GM21390 (cell line): ENCODE results near the gene ADAMTS18.
A peak's percentile ranks its signal among the peaks of the same experiment; 100 is the strongest.
"Not testable (repeated sequence)": the region's sequence is repeated elsewhere in the genome, so short reads cannot be mapped to it uniquely, and the experiment has no call there.

ENCODE experiments used
- ATAC-seq: cut with Tn5 transposase; IDR thresholded peaks from one replicate; pipeline ENCODE4 v1.9.1; 2021; ENCODE audit not compliant: unreplicated experiment

Gene ADAMTS18

GRCh38 chr16:77297996-77298395 lies 136.8 kb downstream of the ADAMTS18 start:
- no peak for ATAC-seq

DNA sequence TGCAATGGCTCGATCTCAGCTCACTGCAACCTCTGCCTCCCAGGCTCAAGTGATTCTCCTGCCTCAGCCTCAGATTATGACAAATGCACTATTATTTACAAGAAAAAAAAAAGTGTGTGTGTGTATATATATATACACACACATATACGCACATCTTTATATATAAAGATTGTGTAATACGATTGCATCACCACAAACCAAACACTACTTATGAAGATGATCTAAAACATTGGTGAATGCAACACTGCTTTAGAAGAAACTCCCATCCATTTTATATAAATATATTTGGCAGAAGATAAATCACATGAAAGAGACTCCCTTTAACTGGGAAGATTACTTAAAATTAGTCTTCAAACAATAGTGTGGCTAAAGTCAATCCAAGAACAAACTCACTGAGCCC lies 138.9 kb downstream of the ADAMTS18 start:
- ATAC-seq: no peak

- ATAC-seq: no peak
Observed at GRCh38 chr16:77290451-77291115, 144.3 kb downstream of the ADAMTS18 start.

- ATAC-seq: no peak
Observed at GRCh38 chr16:77289331-77289809, 145.5 kb downstream of the ADAMTS18 start.

DNA sequence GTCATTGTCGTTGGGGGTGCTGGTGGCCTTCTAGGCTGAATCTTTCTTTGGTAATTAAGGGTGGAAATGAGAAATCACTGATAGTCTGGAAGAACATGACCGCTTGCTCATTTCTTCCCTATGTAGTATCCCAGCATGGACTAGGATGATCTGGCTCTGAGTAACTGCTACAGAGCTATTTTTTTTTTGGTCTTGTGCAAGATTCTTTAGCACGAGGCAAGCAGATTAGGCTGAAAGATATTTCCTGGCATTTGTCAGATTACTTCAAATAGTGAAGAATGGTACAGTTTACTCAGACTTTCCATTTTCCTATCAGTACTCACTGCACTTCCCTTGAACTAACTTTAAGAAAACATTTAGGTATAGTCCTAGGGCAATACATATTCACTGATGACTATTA lies 146.6 kb downstream of the ADAMTS18 start:
- ATAC-seq: no peak

- ATAC-seq: no peak
Observed at GRCh38 chr16:77285676-77286075, 149.2 kb downstream of the ADAMTS18 start.

GRCh38 chr16:77282345-77282744 lies 152.5 kb downstream of the ADAMTS18 start:
- no peak for ATAC-seq

- ATAC-seq: not testable (repeated sequence)
Observed at GRCh38 chr16:77279316-77279715, 155.5 kb downstream of the ADAMTS18 start.

DNA sequence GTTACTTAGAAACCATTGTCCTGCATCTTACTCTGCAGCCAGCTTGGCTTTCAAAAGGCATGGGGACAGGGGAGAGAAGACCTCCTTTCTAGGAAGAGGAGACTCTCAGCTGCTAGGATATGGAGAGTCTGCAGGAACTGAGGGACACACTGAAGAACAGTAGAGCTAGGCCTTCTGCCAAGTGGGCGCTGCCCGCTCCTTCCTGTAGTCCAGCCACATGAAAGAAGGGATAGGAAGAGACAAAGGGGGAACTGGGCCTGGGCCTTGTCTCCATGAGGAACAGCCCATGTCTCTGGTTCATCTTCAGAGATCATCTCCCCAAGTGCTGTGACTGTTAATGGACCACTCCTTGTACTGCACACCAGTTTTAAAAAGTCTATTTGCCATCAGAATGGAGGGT lies 157.3 kb downstream of the ADAMTS18 start:
- no peak for ATAC-seq

DNA sequence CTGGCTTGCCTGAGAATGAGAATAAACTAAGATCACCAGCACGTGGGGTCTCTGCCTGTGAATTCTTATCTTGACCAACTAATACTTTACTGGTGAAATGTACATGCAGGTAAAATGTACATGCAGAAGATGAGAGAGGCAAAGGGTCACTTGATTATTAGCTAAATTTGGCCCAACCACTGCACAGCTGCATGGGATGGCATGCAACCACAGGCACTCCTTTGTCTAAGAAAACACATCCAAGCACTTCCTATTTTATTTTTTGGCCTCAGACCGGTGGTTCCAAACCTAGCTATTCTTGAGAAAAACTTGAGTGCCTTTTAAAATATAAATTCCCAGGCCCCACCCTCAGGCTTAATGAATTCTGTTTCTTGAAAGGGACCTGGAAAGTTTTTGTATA lies 157.7 kb downstream of the ADAMTS18 start:
- no peak for ATAC-seq

GRCh38 chr16:77276661-77277060 lies 158.2 kb downstream of the ADAMTS18 start:
- ATAC-seq: no peak

DNA sequence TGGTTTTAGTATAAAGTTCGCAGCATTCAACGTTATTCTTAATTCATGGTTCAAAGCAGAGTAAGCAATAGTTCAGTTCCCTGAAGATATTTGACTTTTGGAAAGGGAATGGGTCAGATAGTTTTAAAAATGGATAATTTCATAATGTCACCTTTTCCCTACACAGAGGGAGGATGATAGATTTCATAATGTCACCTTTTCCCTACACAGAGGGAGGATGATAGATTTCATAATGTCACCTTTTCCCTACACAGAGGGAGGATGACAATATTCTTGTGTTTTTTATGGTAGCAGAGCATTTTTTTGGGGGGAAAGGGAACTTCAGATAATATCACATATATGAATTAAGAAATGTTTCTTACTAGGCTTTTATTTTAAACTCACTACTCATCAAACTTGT lies 159.5 kb downstream of the ADAMTS18 start:
- ATAC-seq: not testable (repeated sequence)

DNA sequence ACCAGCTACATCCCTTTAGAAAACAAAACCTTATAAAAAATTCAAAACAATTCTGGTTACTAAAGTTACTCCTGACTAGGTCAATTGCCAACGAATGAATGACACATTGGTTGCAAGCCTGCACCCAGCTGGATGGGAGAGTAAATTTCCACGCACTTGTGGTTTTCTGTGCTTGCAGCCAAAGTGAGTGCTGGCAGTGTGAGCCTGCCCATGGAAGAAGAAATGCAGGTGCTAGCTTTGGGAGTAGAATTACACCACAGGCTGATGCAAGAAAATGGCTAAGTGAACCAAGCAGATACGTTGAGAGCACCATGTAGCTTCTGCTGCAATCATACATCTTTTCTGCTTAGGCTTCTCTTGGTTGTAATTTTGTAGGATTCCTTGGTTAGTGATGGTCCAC lies 161.0 kb downstream of the ADAMTS18 start:
- no peak for ATAC-seq

DNA sequence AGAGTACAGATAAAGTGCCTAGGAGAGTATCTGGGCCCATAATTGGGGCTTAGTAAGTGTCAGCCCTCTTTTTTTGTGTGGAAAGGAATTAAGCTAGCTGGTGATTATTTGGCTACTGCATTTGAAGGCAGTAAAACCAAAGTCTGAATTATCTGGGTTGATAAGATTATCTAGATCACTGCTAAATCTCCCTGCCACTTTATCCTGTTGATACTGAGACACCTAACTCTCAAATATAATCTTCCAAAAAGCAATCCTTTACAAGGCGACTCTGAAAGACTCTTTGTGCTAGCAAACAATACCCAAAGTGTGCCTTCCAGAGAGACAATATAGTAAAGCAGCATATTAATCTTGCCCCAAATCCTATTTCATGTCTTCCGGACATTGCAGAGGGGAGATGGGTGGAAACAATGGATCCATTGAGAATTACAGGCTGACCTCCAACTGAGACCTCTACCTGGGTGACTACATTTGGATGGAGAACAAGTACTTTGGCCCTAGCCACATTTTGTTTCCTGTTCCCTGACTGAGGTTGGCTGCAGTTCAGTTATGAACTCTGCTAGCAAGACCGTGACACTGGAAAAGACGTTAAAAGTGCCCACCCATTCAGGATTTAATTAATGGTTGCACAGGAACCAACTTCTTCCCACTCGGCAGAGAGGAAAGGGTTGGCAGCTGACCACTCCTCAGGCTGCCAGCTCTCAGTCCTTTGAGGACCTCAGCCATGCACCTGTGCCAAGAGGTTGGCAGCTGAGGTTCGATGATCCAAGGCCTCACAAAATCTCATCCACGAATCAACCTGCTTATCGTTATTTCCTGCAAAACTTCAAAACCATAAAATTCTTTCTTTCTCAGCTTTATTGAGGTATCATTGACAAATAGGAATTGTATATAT lies 163.1 kb downstream of the ADAMTS18 start:
- no peak for ATAC-seq

GRCh38 chr16:77266185-77266584 lies 168.6 kb downstream of the ADAMTS18 start:
- not testable (repeated sequence) for ATAC-seq

- ATAC-seq: no peak
Observed at GRCh38 chr16:77262971-77263370, 171.9 kb downstream of the ADAMTS18 start.

GRCh38 chr16:77250400-77250799 lies 184.4 kb downstream of the ADAMTS18 start:
- no peak for ATAC-seq

DNA sequence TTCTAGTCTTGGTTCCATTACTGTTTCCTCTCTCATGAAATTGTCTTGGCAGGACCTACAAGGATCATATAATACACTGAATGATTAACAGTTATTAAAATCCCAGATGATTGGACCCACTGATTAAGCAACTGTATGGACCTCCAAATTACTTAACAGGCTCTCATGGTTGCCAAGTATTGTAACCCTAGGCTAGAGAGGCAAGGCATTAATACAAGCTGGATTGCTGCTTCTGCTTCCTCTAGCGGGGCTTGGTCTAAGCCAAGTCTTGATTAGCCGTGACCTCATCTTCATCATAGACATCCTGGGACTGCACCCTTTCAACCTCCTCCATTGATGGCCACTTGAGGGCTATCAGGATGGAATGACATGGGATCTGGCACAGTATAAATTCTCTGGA lies 188.7 kb downstream of the ADAMTS18 start:
- no peak for ATAC-seq

DNA sequence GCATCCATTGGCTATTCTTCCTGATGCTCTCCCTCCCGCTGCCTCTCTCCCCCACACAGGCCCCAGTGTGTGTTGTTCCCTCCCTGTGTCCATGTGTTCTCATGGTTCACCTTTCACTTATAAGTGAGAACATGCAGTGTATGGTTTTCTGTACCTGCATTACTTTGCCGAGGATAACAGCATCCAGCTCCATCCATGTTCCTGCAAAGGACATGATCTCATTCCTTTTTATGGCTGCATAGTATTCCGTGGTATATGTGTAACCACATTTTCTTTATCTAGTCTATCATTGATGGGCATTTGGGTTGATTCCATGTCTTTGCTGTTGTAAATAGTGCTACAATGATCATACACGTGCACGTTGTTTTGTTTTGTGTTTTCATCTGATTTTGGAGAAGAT lies 192.4 kb downstream of the ADAMTS18 start:
- not testable (repeated sequence) for ATAC-seq

GRCh38 chr16:77238593-77238992 lies 196.2 kb downstream of the ADAMTS18 start:
- ATAC-seq: no peak

DNA sequence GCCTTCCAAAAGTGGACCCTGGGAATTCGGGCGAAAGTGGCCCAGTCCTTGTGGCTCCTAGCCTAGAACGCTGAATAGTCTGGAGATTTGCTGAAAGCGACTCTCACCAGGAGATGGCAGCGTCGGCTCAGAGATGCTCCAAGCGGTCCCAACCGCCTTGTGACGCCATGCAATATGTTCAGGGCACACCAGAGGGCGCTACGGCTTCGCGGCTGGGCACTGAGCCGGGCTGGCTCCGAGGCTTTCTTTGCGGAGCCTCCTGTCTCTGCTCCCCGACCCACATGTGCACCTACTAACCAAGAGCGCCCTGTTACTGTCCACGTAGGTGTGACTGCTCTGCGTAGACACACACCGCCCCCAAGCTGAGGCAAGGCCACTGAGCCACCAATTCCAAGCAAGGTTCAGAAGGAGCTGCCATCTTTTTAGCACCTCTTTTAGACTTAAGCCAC lies 198.7 kb downstream of the ADAMTS18 start:
- peak; percentile 100 for ATAC-seq

DNA sequence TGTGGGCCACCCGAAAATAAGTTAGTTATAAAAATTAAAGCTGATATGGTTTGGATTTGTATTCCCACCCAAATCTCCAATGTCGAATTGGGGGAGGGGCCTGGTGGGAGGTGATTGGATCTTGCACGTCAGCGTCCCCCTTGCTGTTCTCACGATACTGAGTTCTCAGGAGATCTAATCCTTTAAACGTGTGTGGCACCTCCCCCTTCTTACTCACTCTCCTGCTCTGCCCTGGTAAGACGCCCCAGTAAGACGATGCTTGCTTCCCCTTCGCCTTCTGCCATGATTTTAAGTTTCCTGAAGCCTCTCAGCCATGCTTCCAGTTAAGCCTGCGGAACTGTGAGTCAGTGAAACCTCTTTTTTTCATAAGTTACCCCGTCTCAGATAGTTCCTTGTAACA lies 200.2 kb downstream of the ADAMTS18 start:
- no peak for ATAC-seq
